Hematopoietic multipotent progenitor cell treated with erythropoietin and hydrocortisone succinate and interleukin-3 and kit ligand, for 17 days (in vitro differentiated cells): ENCODE data around the gene MUC2.
"Not testable (repeated sequence)": the region's sequence is repeated elsewhere in the genome, so short reads cannot be mapped to it uniquely, and the experiment has no call there.

Experiments
- DNase-seq: peaks from one replicate; pipeline ENCODE4 v3.0.0-alpha.2; 2015; ENCODE audit warnings: low spot score

MUC2 gene

GRCh38 chr11:1106387-1106786, 31.7 kb downstream of the MUC2 start:
- no peak for DNase-seq

GRCh38 chr11:1107316-1108245, 32.9 kb downstream of the MUC2 start:
- no peak for DNase-seq

GRCh38 chr11:1108246-1108900, 33.7 kb downstream of the MUC2 start:
- DNase-seq: no peak

GRCh38 chr11:1109101-1109917, 34.6 kb downstream of the MUC2 start:
- DNase-seq: no peak

GRCh38 chr11:1109918-1110705, 35.4 kb downstream of the MUC2 start:
- no peak for DNase-seq

GRCh38 chr11:1111545-1112212, 37.0 kb downstream of the MUC2 start:
- no peak for DNase-seq

- no peak for DNase-seq
Measured at GRCh38 chr11:1112351-1113191, 37.9 kb downstream of the MUC2 start.

- DNase-seq: no peak
Measured at GRCh38 chr11:1113405-1114201, 38.9 kb downstream of the MUC2 start.

GRCh38 chr11:1115292-1115691, 40.6 kb downstream of the MUC2 start:
- not testable (repeated sequence) for DNase-seq

GRCh38 chr11:1116104-1116503, 41.4 kb downstream of the MUC2 start:
- no peak for DNase-seq

GRCh38 chr11:1116666-1117390, 42.2 kb downstream of the MUC2 start:
- DNase-seq: no peak

GRCh38 chr11:1117992-1118391, 43.3 kb downstream of the MUC2 start:
- no peak for DNase-seq

GRCh38 chr11:1118755-1119603, 44.3 kb downstream of the MUC2 start:
- no peak for DNase-seq

- DNase-seq: no peak
Measured at GRCh38 chr11:1119604-1120146, 45.0 kb downstream of the MUC2 start.

- DNase-seq: no peak
Measured at GRCh38 chr11:1120532-1121330, 46.1 kb downstream of the MUC2 start.

GRCh38 chr11:1121331-1121812, 46.7 kb downstream of the MUC2 start:
- DNase-seq: no peak
